ENCODE results near the gene SOBP.

The SOBP gene

DNA sequence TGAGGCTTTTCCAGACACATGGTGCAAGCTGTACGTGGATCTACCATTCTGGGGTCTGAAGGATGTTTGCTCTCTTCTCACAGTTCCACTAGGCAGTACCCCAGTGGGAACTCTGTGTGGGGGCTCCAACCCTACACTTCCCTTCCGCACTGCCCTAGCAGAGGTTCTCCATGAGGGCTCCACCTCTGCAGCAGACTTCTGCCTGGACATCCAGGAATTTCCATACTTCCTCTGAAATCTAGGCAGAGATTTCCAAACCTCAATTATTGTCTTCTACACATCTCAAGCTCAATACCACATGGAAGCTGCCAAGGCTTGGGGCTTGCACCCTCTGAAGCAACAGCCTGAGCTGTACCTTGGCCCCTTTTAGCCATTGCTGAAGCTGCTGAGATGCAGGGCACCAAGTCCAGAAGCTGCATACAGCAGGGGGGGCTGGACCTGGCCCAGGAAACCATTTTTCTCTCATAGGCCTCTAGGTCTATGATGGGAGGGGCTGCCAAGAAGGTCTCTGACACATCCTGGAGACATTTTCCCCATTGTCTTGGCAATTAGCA, 42.2 kb upstream of the SOBP start:
- TF ChIP-seq, protein P1, sequence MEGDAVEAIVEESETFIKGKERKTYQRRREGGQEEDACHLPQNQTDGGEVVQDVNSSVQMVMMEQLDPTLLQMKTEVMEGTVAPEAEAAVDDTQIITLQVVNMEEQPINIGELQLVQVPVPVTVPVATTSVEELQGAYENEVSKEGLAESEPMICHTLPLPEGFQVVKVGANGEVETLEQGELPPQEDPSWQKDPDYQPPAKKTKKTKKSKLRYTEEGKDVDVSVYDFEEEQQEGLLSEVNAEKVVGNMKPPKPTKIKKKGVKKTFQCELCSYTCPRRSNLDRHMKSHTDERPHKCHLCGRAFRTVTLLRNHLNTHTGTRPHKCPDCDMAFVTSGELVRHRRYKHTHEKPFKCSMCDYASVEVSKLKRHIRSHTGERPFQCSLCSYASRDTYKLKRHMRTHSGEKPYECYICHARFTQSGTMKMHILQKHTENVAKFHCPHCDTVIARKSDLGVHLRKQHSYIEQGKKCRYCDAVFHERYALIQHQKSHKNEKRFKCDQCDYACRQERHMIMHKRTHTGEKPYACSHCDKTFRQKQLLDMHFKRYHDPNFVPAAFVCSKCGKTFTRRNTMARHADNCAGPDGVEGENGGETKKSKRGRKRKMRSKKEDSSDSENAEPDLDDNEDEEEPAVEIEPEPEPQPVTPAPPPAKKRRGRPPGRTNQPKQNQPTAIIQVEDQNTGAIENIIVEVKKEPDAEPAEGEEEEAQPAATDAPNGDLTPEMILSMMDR (IDR thresholded peaks at IDR 0.05; ENCODE audit: extremely low read depth, insufficient read depth, missing control alignments): no peak
- in situ Hi-C loops (cut with MboI; ENCODE audit: low pct_unique_long_range_greater_than_20kb, low sequenced_read_pairs, unreplicated experiment): no loop called here
- no peak for DNase-seq (ENCODE audit: low spot score)

DNA sequence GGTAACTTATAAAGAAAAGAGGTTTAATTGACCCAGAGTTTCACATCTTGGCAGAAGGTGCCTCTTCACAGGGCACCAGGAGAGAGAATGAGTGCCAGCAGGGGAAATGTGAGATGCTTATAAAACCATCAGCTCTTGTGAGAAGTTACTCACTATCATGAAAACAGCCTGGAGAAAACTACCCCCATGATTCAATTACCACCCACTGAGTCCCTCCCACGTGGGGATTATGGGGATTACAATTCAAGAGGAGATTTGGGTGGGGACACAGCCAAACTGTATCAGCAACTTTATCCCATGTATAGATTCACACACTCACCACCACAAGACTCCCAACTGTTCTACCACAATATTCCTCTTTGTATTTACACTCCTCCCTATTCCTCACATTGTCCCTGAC, 41.1 kb upstream of the SOBP start:
- in situ Hi-C loops (cut with MboI; ENCODE audit: low pct_unique_long_range_greater_than_20kb, low sequenced_read_pairs, unreplicated experiment): no loop called here
- TF ChIP-seq, protein P1 (IDR thresholded peaks at IDR 0.05; ENCODE audit: extremely low read depth, insufficient read depth, missing control alignments): no peak
- no peak for DNase-seq (ENCODE audit: low spot score)

DNA sequence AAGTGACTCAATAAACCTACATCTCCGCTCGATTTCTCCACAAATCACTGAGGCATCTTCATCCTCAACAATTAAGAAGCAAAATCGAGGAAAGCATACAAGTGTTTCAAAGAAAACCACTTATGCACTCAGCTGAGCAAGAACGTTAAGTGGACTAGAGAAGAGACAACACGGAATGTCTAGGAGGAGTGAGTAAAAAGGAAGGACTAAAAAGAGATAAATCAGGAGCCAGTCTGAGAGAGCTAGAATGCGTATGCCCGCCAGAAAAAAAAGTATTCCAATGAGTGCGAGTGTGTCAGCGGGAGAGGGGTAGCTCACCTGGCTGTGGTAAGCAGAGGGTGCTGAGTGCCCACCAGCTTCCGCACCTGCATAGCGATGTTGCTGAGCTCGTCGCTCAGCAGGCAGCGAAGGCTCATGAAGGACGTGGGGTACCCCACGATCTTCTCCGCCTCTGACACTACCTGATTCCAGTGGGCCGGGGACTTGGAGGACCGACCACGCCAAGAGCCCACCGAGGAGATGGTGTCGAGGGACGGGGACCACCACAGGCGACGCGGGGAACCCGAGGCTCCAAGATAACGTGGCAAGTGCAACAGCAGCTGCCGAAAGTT, 31.1 kb upstream of the SOBP start:
- in situ Hi-C loops (cut with MboI; ENCODE audit: low pct_unique_long_range_greater_than_20kb, low sequenced_read_pairs, unreplicated experiment): no loop called here
- TF ChIP-seq, protein P1 (IDR thresholded peaks at IDR 0.05; ENCODE audit: extremely low read depth, insufficient read depth, missing control alignments): no peak
- peak; percentile 32 for DNase-seq (ENCODE audit: low spot score)

DNA sequence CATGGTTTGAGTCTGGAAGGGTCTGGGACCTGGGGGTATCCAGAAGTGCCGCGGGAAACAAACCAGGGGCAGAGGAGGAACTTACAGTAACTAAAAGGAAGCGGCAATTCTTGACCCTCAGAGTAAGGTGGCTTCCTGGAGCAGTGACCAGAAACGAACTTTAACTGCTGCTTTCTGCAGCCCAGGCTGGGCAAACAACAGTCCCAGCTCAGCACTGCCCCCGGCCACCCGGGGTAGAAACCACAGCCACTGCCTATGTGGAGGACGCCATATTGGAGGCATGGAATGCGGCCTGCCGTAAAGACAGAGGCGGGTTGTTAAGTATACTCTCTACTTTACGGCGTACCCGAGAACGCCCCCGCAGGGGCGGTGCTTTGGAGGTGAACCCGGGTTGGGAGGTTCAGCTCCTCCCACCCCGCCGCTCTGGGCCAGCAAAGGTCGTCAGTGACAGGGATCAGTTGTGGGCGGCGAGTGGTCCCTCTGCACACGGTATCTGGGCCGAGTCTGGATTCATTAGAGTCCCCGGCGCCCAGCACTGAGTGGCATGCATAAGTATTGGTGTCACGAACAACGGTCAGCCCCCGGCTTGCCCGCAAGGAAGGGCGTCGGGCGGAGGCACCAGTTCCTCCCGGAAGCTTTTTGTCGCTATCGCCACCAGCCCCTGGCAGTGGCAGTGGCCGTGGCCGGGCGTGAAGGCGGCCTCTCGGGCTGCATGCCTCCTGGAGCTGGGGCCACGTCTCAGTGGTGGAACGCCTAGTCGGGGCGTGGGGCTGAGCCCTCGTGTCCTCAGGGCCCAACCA, 30.4 kb upstream of the SOBP start, which contains the start of gene PDSS2:
TSS of gene PDSS2 (minus strand) at position 282 of the 800 bp plus-strand sequence. CDS start at position 3, 279 bp downstream.
- in situ Hi-C loops (cut with MboI; ENCODE audit: low pct_unique_long_range_greater_than_20kb, low sequenced_read_pairs, unreplicated experiment): no loop called here
- DNase-seq (ENCODE audit: low spot score): peak; percentile 94
- TF ChIP-seq, protein P1 (IDR thresholded peaks at IDR 0.05; ENCODE audit: extremely low read depth, insufficient read depth, missing control alignments): peak; percentile 58

DNA sequence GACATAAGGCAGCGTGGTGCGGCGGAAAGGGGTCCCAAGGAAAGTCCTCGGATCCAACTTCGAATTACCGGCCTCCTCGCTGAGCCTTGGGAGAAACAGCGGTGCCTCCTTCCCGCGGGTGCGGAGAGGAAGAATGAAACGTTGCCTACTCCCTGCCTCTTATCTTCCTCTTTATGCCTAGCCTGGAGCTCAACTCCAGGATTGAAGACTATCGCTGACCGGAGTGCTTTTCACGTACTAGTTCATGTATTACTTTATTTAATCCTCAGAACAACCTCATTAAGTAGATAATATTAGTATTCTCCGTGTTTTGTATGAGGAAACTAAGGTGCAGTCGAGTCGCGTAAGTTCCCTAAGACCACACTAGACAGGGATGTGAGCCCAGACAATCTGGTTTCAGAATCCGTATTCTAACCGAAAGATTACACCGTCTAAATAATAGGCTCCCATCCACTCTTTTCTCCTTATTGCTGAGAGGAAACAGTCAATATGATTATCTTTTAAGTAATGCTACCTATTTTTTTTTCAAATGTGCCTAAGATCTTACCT, 29.8 kb upstream of the SOBP start:
- DNase-seq (ENCODE audit: low spot score): no peak
- in situ Hi-C loops (cut with MboI; ENCODE audit: low pct_unique_long_range_greater_than_20kb, low sequenced_read_pairs, unreplicated experiment): no loop called here
- TF ChIP-seq, protein P1 (IDR thresholded peaks at IDR 0.05; ENCODE audit: extremely low read depth, insufficient read depth, missing control alignments): no peak

DNA sequence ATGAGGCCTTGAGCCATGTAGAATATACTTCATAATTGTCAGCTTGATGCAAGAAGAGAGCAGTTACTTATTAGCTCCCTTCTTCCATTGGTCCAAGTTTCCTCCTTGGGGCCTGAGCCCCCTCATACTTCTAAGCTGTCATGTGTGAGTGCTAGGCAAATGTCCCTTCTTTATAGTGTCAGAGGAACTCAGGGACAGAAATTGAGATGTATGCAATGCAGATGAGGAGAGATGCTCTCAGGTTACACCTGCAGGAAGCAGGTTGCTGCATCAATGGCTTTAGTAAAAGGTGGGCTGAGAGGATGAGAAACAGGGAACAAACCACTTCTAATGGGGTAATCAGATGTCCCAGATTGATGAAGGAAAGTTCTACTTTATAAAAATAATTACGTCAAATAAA, 23.9 kb upstream of the SOBP start:
- DNase-seq (ENCODE audit: low spot score): no peak
- TF ChIP-seq, protein P1 (IDR thresholded peaks at IDR 0.05; ENCODE audit: extremely low read depth, insufficient read depth, missing control alignments): no peak
- in situ Hi-C loops (cut with MboI; ENCODE audit: low pct_unique_long_range_greater_than_20kb, low sequenced_read_pairs, unreplicated experiment): no loop called here

Data from GM13977 (cell line).